ENCODE results near the gene OR4Q3.
"Not testable (repeated sequence)": the region's sequence is repeated elsewhere in the genome, so short reads cannot be mapped to it uniquely, and the experiment has no call there.

DNA sequence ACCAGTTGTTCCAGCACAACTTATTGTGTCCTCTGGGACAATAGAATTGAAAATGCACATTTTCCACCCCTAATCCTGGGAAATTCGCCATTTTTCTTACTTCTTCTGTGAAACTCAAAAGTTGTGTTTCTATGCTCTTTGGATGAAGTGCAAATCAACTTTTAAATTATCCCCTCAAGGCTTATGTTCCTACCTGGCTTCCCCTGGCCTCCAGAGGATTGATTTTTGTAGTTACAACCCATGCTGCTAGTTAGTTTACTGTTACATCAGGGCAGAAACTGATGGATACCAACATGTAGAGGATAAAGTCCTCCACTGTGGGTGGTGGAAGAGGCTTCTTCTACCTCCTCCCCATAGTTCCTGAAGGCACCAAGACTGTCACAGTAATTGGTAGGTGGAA, 29.8 kb downstream of the OR4Q3 start, which contains the start of gene OR4M1:
- TF ChIP-seq, protein P1, sequence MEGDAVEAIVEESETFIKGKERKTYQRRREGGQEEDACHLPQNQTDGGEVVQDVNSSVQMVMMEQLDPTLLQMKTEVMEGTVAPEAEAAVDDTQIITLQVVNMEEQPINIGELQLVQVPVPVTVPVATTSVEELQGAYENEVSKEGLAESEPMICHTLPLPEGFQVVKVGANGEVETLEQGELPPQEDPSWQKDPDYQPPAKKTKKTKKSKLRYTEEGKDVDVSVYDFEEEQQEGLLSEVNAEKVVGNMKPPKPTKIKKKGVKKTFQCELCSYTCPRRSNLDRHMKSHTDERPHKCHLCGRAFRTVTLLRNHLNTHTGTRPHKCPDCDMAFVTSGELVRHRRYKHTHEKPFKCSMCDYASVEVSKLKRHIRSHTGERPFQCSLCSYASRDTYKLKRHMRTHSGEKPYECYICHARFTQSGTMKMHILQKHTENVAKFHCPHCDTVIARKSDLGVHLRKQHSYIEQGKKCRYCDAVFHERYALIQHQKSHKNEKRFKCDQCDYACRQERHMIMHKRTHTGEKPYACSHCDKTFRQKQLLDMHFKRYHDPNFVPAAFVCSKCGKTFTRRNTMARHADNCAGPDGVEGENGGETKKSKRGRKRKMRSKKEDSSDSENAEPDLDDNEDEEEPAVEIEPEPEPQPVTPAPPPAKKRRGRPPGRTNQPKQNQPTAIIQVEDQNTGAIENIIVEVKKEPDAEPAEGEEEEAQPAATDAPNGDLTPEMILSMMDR (IDR thresholded peaks at IDR 0.05; ENCODE audit: insufficient read depth, low read depth, low read length) = not testable (repeated sequence)
- TF ChIP-seq EZH2 (IDR thresholded peaks at IDR 0.05; ENCODE audit: insufficient read depth, low read length) = not testable (repeated sequence)

Measured in astrocyte (in vitro differentiated cells and primary cell).